Measurements from ENCODE around the gene GHR. TPM values are rescaled to one million over a fixed set of nuclear protein-coding genes. Genes with fewer than 3 reads are reported as not detected.
A peak's percentile ranks its signal among the peaks of the same experiment; 100 is the strongest.

GHR gene
- polyA plus RNA-seq, 1 donor: 10.5 TPM

GRCh38 chr5:42756606-42757601 lies 333.7 kb downstream of the GHR start, which contains the start of gene CCDC152:
Gene CCDC152, plus strand, starts transcription at chr5:42756818. Its CDS starts 2,304 bp downstream, at chr5:42759122.
- Histone ChIP-seq H3K4me1 (ENCODE audit: control insufficient read depth, insufficient read depth, low read length) (no peaks in the 10 kb centered on the region), H3K27ac (ENCODE audit: low read length) (no peak within 1 kb of the TSS), H3K9me3 (ENCODE audit: control insufficient read depth, low read depth, low read length) (no peaks in the 10 kb centered on the region), H3K27me3 (ENCODE audit: control insufficient read depth, insufficient read depth, low read length) (peaks cover 4% of the 10 kb centered on the region), H3K4me3 (ENCODE audit: low read length) (peak within 1 kb of the TSS; percentile 5), H3K36me3 (ENCODE audit: control insufficient read depth, insufficient read depth, low read length) (no peaks in the 10 kb centered on the region)
- DNase-seq: peak in 1 of 2 donors; percentile 15
- 54% methylated on average over 3 of the region's 35 CpGs for WGBS (ENCODE audit: insufficient coverage, low lambda C conversion rate)

- no peak for DNase-seq
- no peaks in the 10 kb centered on the region for H3K9me3 ChIP-seq (ENCODE audit: control insufficient read depth, low read depth, low read length)
- H3K27me3 ChIP-seq (ENCODE audit: control insufficient read depth, insufficient read depth, low read length): peaks cover 4% of the 10 kb centered on the region
- H3K36me3 ChIP-seq (ENCODE audit: control insufficient read depth, insufficient read depth, low read length): no peaks in the 10 kb centered on the region
- H3K4me3 ChIP-seq (ENCODE audit: low read length): no peak overlapping the region
- WGBS (ENCODE audit: insufficient coverage, low lambda C conversion rate): no CpG with 5 or more reads among the region's 2 CpGs
- H3K27ac ChIP-seq (ENCODE audit: low read length): no peak overlapping the region
- H3K4me1 ChIP-seq (ENCODE audit: control insufficient read depth, insufficient read depth, low read length): no peaks in the 10 kb centered on the region
Observed at GRCh38 chr5:42759456-42759855, 336.2 kb downstream of the GHR start.

- no peaks in the 10 kb centered on the region for H3K4me1 ChIP-seq (ENCODE audit: control insufficient read depth, insufficient read depth, low read length)
- peaks cover 4% of the 10 kb centered on the region for H3K27me3 ChIP-seq (ENCODE audit: control insufficient read depth, insufficient read depth, low read length)
- H3K9me3 ChIP-seq (ENCODE audit: control insufficient read depth, low read depth, low read length): no peaks in the 10 kb centered on the region
- no peak overlapping the region for H3K4me3 ChIP-seq (ENCODE audit: low read length)
- WGBS (ENCODE audit: insufficient coverage, low lambda C conversion rate): 96% methylated on average over 4 of the region's 4 CpGs
- H3K27ac ChIP-seq (ENCODE audit: low read length): no peak overlapping the region
- no peak for DNase-seq
- H3K36me3 ChIP-seq (ENCODE audit: control insufficient read depth, insufficient read depth, low read length): no peaks in the 10 kb centered on the region
Observed at GRCh38 chr5:42760426-42760825, 337.2 kb downstream of the GHR start.

GRCh38 chr5:42761791-42762190 lies 338.6 kb downstream of the GHR start:
- Histone ChIP-seq H3K36me3 (ENCODE audit: control insufficient read depth, insufficient read depth, low read length) (no peaks in the 10 kb centered on the region), H3K27me3 (ENCODE audit: control insufficient read depth, insufficient read depth, low read length) (peaks cover 4% of the 10 kb centered on the region), H3K9me3 (ENCODE audit: control insufficient read depth, low read depth, low read length) (no peaks in the 10 kb centered on the region), H3K4me3 (ENCODE audit: low read length) (no peak overlapping the region), H3K4me1 (ENCODE audit: control insufficient read depth, insufficient read depth, low read length) (no peaks in the 10 kb centered on the region), H3K27ac (ENCODE audit: low read length) (no peak overlapping the region)
- 100% methylated on average over 1 of the region's 1 CpG for WGBS (ENCODE audit: insufficient coverage, low lambda C conversion rate)
- DNase-seq: no peak

- no peaks in the 10 kb centered on the region for H3K27me3 ChIP-seq (ENCODE audit: control insufficient read depth, insufficient read depth, low read length)
- DNase-seq: peak in 1 of 2 donors; percentile 13
- no peaks in the 10 kb centered on the region for H3K36me3 ChIP-seq (ENCODE audit: control insufficient read depth, insufficient read depth, low read length)
- no peak overlapping the region for H3K4me3 ChIP-seq (ENCODE audit: low read length)
- no peak overlapping the region for H3K27ac ChIP-seq (ENCODE audit: low read length)
- 50% methylated on average over 1 of the region's 3 CpGs for WGBS (ENCODE audit: insufficient coverage, low lambda C conversion rate)
- H3K4me1 ChIP-seq (ENCODE audit: control insufficient read depth, insufficient read depth, low read length): no peaks in the 10 kb centered on the region
- no peaks in the 10 kb centered on the region for H3K9me3 ChIP-seq (ENCODE audit: control insufficient read depth, low read depth, low read length)
Observed at GRCh38 chr5:42767491-42768105, 344.4 kb downstream of the GHR start.

GRCh38 chr5:42768106-42768504 lies 344.9 kb downstream of the GHR start:
- Histone ChIP-seq H3K9me3 (ENCODE audit: control insufficient read depth, low read depth, low read length) (no peaks in the 10 kb centered on the region), H3K36me3 (ENCODE audit: control insufficient read depth, insufficient read depth, low read length) (no peaks in the 10 kb centered on the region), H3K4me3 (ENCODE audit: low read length) (no peak overlapping the region), H3K27ac (ENCODE audit: low read length) (no peak overlapping the region), H3K27me3 (ENCODE audit: control insufficient read depth, insufficient read depth, low read length) (no peaks in the 10 kb centered on the region), H3K4me1 (ENCODE audit: control insufficient read depth, insufficient read depth, low read length) (no peaks in the 10 kb centered on the region)
- DNase-seq: no peak
- WGBS (ENCODE audit: insufficient coverage, low lambda C conversion rate): 14% methylated on average over 1 of the region's 1 CpG

- no peaks in the 10 kb centered on the region for H3K27me3 ChIP-seq (ENCODE audit: control insufficient read depth, insufficient read depth, low read length)
- H3K36me3 ChIP-seq (ENCODE audit: control insufficient read depth, insufficient read depth, low read length): no peaks in the 10 kb centered on the region
- DNase-seq: no peak
- no peaks in the 10 kb centered on the region for H3K4me1 ChIP-seq (ENCODE audit: control insufficient read depth, insufficient read depth, low read length)
- no peak overlapping the region for H3K4me3 ChIP-seq (ENCODE audit: low read length)
- H3K9me3 ChIP-seq (ENCODE audit: control insufficient read depth, low read depth, low read length): no peaks in the 10 kb centered on the region
- H3K27ac ChIP-seq (ENCODE audit: low read length): no peak overlapping the region
Observed at GRCh38 chr5:42770003-42770402, 346.8 kb downstream of the GHR start.
